GM12892 (cell line): ENCODE data around the gene ZNF200.

ENCODE experiments used
- POLR2A ChIP-seq: IDR thresholded peaks from 2 replicates; pipeline ENCODE4 v1.6.1; 2011; ENCODE audit warnings: low read depth, low read length, control low read depth
- POLR2AphosphoS5 ChIP-seq: IDR thresholded peaks from 2 replicates; pipeline ENCODE4 v1.6.1; 2011; ENCODE audit warnings: low read depth, low read length, control low read depth
- TAF1 ChIP-seq: IDR thresholded peaks from 2 replicates; pipeline ENCODE4 v1.6.1; 2011; ENCODE audit warnings: low read depth, mild to moderate bottlenecking, control low read depth, low read length, borderline replicate concordance

DNA sequence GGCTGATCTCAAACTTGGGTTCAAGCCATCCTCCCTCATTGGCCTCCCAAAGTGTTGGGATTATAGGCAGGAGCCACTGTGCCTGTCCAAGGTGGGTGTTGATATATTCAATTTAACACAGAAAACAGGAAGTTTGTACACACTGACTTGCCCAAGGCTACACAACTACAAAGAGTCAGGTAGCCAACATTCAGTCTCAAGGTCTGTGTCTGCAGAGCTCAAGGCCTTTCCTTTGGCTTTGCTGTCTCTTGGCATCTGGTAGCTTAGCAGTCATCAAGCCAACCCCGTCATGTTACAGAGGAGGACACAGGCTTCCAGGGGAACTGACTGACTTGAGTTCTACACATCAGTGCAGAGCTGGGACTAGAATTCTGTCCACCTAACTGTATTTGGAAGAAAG, 33.3 kb upstream of the ZNF200 start:
- TF ChIP-seq TAF1 (no peak), POLR2AphosphoS5 (no peak), POLR2A (no peak)
